Brain microvascular endothelial cell (primary cell): ENCODE data around the gene REM2.
A peak's percentile ranks its signal among the peaks of the same experiment; 100 is the strongest.

Source experiments
- DNase-seq: peaks from one replicate; pipeline ENCODE4 v3.0.0-alpha.2; 2020
- H3K27ac ChIP-seq: fragments of 250-450 bp; sonication (Bioruptor Pico); 2 replicates; pipeline ENCODE4 v1.5.1; 2020; ENCODE audit warnings: mild to moderate bottlenecking, moderate library complexity
- H3K27me3 ChIP-seq: fragments of 250-450 bp; sonication (Bioruptor Pico); replicated peaks from 2 replicates; pipeline ENCODE4 v1.5.1; 2020; ENCODE audit warnings: mild to moderate bottlenecking
- H3K36me3 ChIP-seq: fragments of 250-450 bp; sonication (Bioruptor Pico); replicated peaks from 2 replicates; pipeline ENCODE4 v1.5.1; 2020; ENCODE audit warnings: mild to moderate bottlenecking
- H3K4me3 ChIP-seq: 2 replicates; pipeline ENCODE4 v1.5.1; 2011; ENCODE audit warnings: low read depth, mild to moderate bottlenecking, control low read depth, low read length, moderate library complexity
- CTCF ChIP-seq: IDR thresholded peaks from 2 replicates; pipeline ENCODE4 v1.5.1; 2011; ENCODE audit warnings: low read depth, mild to moderate bottlenecking, moderate library complexity, low read length, control low read depth, inconsistent platforms; ENCODE audit errors: missing control alignments
- in situ Hi-C: cut with HindIII; loops from 2 replicates; pipeline ENCODE4 v1.10.0; 2017; ENCODE audit warnings: low sequenced_read_pairs, low pct_ligation_motif_present

Gene REM2

GRCh38 chr14:22883173-22883976 is at the start of gene REM2:
REM2 (plus strand) TSS chr14:22883222; CDS start chr14:22883288, 66 bp downstream.
- no peak for TF ChIP-seq CTCF
- in situ Hi-C loops: no loop called here
- Histone ChIP-seq H3K27me3 (no peaks in the 10 kb centered on the region), H3K36me3 (peaks cover 10% of the 10 kb centered on the region), H3K4me3 (no peak within 1 kb of the TSS), H3K27ac (no peak within 1 kb of the TSS)
- DNase-seq: no peak

GRCh38 chr14:22835505-22835904 is 47.5 kb upstream of the REM2 start:
- DNase-seq: no peak
- H3K27me3 ChIP-seq: no peaks in the 10 kb centered on the region
- peak overlapping the region; percentile 89 for H3K27ac ChIP-seq
- H3K36me3 ChIP-seq: peaks cover 44% of the 10 kb centered on the region
- no peak for TF ChIP-seq CTCF
- in situ Hi-C loops: no loop called here
- H3K4me3 ChIP-seq: no peak overlapping the region

GRCh38 chr14:22836301-22837113 is 46.5 kb upstream of the REM2 start, which contains the start of gene MMP14:
MMP14 (plus strand) TSS chr14:22836585; CDS start chr14:22836818, 233 bp downstream.
- Histone ChIP-seq H3K36me3 (peaks cover 53% of the 10 kb centered on the region), H3K4me3 (peak within 1 kb of the TSS; percentile 93), H3K27me3 (no peaks in the 10 kb centered on the region), H3K27ac (peak within 1 kb of the TSS; percentile 89)
- peak; percentile 73 for TF ChIP-seq CTCF
- DNase-seq: peak; percentile 72
- in situ Hi-C loops: no loop called here

GRCh38 chr14:22837114-22837749 is 45.8 kb upstream of the REM2 start:
- H3K36me3 ChIP-seq: peaks cover 57% of the 10 kb centered on the region

More at GRCh38 chr14:22837114-22837749, 45.8 kb upstream of the REM2 start:
- no peaks in the 10 kb centered on the region for H3K27me3 ChIP-seq
- in situ Hi-C loops: no loop called here
- DNase-seq: peak; percentile 61
- H3K27ac ChIP-seq: peak overlapping the region; percentile 89
- H3K4me3 ChIP-seq: peak overlapping the region; percentile 93
- TF ChIP-seq CTCF: no peak
